AG08396 (cell line): ENCODE measurements around the gene JMJD7.

Experiments
- DNase-seq: peaks from one replicate; pipeline ENCODE4 v3.0.0; 2012; ENCODE audit warnings: low spot score, mixed read lengths

JMJD7 gene

DNA sequence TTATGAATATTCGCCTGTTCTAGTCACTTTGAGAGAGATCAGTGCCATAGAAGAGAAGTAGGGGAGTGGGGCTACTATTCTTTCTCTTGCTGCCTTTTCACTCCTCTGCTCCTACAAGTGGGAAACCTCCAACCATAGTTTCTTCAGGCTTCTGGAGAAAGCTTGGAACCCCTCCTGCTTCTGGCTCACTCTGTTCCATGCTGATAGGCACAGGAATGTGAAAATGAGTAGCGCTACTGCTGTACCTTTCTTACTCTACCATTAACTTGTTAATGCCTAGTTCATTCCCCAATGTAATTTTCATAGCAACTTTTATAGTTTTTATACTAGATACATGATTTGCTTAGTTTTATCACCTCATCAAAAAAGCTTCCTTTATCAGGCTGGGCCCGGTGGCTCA, 26.7 kb upstream of the JMJD7 start:
- no peak for DNase-seq

DNA sequence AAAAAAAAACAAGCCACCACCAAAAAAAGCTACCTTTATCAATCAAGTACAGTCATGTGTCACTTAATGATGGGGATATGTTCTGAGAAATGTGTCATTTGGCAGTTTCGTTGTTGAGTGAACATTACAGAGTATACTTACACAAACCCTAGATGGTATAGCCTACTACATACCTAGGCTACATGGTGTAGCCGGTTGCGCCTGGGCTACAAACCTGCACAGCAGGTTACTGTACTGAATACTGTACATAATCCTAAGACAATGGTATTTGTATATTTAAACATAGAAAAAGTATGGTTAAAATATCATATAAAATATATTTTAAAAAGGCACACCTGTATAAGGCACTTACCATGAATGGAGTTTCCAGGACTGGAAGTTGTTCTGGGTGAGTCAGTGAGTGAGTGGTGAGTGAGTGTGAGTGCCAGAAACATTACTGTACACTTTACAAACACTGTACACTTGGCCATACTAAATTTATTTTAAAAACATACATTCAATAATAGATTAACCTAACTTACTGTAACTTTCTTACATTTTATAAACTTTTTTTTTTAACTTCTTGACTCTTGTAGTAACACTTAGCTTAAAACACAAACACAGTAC, 25.9 kb upstream of the JMJD7 start:
- DNase-seq, result no peak

DNA sequence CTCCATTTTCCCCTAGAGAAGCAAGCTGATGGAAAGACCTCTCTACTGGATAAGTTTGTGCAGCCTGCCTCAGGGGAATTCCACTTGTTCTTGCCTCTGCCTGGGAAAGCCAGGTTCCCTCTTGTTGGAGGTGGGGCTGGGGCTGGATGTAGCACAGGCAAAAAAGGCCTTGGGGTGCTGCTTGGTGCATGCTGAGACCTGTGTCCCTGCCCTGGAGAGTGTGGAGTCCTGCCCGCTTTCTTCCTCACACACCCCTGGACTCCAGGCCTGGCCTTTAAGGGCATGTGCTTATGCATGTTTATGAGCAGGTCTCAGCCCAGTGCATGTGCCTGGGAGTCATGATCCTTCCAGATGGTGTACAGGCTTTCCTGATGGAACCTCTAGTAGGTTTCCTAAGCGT, 23.5 kb upstream of the JMJD7 start:
- DNase-seq, result no peak

DNA sequence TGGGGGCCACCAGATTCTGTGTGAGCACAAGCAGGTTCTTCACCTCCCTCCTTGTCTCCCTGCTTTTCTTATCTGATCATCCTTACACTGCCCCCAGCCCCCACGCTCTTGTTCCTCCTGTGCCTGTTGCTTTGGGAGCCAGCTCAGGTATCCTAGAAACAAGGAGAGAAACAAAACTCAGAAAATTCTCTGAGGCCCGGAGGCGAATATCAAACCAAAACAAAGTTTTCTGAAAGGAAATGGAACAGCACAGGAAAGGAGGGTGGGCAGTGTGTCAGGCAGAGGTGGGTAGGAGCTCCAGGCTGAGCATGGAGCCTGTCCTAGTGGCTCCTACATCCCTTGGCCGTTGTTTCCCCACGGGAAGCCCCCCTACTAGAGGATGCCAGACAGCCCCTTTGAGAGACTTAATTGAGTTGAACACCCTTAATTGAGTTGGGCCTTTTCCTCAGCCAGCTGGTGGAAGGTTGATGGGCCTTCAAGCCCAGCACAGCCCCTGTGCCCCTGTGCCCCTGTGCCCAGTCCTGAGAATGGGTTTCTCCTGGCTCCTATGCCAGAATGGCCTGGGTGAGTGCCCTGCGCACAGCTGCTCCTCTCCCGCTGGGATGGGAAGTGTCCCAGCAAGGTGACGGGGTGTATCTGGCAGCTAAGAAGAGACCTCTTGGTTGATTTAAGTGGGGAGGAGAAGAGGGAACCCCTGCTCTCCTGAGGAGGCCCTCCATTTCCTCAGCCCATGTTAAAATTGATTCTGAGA, 22.8 kb upstream of the JMJD7 start:
- no peak for DNase-seq

DNA sequence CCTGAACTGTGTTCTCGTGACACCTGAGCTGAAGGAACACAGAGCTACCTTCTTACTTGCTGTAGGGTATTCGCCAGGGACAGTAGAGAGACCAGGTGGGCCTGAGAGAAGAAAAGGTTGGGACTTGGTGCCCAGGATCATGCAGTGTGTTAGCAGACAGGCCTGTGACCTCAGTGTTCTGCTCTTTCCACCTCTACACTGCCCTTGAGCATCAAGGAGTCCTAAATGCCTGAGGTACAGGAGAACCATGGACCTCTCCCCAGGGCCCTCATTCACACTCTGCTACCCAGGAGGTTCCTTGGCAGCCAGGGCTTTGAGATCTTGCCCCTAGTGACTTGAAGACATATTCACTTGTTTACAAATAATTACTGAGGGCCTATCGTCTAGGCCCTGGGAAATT, 22.2 kb upstream of the JMJD7 start:
- DNase-seq, result no peak

DNA sequence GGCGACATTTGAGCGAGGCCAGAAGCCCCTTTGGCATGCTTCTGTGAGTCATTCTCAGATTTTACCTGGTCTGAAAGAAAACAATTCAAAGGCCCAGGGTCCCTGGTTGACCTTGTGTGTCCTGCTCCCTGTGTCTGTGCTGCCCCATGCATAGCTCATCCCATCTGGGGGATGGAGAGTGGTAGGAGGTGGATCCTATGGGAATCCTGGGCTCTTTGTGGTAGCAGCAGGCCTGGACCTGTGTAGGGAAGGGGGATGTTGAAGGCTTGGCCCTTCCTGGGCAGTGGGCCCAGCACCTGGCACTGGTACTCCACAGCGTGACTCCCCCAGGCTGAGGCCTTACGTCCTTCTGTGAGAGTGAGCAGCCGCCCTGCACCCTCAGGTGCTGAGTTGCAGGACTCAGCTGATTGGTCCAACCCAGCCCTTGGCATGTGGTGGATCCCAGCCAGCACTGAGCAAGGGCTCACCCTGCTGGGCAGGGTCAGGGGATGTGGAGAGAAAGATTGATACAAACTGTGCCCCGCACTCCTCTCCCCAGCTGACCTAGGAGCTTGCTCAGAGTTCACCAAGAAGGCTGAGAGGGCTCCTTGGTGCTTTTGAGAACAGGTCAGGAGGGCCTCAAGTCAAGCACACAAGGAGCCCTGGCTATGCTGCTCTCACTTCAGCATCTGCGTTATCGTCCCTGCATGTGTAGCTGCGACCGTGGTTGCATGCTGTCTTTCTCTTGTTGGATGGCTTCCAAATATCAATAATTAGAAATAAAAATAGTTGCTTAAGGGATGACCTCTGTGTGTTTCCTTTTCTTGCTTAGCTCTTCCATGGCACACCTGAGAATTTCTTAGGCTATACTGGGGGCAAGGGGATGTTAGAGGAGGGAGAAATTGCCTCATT, 21.4 kb upstream of the JMJD7 start:
- DNase-seq, result no peak

DNA sequence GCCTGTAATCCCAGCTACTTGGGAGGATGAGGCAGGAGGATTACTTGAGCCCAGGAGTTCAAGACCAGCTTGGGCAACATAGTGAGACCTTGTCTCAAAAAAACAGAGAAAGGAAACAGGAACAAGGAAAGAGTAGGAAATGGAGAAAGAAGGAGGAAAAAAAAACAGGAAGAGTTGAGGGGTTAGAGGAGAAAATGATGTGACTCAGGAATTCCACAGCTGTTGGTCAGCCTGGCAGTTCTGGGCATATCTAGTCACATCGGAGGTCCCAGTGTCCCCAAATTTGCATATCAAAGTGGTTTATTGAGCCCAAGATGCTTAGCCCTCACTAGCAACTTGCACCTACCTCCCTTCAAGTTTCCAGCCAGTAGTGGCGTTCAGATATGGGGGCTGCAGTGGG, 18.8 kb upstream of the JMJD7 start:
- no peak for DNase-seq

DNA sequence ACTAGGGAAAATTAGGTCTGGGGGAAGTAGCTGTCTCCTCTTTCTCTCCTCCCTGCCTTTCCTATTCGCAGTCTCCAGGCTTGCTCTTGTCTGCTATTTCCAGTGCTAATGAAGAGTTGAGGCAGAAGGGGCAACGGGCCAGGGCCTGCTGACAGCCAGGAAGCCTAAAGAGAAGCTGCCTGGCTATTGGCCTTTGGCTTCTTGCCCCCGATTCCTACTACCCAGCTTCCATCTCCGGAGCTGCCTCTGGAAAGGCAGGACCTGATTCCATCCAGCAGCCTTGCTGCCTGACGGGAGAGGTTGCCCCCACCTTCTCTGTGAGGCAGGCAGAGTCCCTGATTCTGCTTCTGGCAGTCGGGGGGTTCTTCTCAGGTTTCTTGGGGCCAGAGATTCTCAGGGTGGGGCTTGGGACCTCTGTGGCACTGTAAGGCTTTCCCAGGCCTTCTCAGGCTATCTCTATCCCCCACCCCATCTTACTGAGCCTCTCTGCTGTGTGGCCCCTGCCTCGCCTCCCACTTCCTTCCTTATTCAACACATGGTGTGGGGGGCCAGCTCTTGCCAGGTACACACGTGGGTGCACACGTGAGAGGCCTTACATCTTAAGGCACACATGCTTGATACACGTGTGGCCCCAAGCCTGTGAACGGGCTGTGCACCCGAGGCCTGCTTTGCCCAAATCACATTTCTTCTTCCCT, 18.2 kb upstream of the JMJD7 start:
- DNase-seq, result no peak

DNA sequence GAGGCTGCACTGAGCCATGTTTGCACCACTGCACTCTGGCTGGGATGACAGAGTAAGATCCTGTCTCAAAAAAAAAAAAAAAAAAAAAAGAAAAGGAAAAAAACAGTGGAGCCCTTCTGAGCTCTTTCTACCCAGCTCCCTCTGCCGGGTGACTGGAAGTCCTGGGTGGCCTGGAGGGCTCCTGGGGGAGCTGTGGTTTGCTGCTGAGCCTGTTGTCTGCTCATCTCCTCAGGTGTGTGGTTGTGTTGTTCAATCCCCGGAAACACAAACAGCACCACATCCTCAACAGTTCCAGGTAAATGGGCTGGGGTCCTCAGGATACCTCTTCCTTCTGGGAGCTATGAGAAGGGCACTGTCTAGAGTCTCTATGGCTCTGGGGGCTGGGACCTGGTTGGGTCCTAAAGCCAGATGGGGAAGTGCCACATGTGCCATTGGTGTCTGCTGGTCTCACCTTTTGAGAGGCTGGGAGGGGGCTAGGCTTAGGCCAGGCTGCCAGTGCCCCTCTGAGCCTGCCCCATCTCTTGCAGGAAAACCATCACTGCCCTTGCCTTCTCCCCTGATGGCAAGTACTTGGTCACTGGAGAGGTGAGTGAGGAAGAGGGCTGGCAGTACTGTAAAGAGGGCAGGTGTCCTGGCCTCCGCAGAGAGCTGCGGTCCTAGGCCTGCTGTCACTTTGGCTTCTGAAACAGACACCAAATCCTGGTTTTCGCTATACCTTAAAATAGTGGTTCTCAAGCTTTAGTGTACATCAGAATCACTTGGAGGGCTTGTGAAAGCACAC, 17.1 kb upstream of the JMJD7 start:
- DNase-seq, result no peak

DNA sequence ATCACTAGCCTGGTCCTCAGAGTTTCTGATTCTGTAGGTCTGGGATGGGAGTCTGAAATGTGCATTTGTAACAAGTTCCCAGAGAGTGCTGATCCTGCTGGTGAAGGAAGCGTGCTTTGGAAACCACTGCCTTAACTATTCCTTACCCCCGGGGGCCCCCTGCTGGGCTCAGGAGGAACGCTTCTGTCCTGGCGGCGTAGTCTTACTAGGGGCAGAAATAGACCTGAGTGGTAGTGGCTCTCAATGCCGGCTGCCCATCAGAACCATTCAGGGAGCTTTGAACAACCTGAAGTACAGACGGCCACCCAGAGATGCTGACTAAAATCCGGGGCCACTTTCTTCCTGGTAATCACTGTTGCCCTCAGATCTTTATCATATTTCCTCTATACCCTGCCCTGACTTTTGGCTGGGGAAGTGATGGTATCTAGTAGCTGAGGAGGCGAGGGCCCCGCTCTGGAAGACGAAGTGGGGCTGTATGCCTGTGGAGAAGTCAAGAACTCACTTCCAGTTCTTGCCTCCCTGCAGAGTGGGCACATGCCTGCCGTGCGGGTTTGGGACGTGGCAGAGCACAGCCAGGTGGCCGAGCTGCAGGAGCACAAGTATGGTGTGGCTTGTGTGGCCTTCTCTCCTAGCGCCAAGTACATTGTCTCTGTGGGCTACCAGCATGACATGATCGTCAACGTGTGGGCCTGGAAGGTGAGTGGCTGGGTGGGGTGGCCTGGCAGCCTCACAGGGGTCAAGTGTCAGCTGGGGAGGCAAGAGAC, 16.3 kb upstream of the JMJD7 start:
- DNase-seq, result peak; percentile 85

DNA sequence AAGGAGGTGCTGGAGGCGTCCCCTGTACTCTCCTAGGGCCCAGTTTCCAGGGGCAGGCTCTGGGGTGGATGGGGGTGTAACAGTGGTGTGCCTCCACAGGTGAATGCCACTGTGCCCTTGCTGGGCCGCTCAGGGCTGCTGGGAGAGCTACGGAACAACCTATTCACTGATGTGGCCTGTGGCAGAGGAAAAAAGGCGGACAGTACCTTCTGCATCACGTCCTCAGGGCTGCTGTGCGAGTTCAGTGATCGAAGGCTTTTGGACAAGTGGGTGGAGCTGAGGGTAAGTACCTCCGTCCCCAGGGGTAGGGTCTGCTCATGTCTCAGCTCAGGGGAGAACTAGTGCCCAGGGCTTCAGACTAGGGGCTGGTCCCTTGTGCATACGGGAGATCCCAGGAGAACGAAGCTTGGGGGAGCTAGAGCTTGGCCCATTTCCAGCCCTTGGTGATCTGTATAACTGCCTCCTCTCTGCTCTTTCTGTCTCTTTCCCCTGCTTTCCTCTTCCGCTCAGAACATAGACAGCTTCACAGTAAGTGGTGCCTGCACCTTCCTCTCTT, 15.0 kb upstream of the JMJD7 start:
- no peak for DNase-seq

DNA sequence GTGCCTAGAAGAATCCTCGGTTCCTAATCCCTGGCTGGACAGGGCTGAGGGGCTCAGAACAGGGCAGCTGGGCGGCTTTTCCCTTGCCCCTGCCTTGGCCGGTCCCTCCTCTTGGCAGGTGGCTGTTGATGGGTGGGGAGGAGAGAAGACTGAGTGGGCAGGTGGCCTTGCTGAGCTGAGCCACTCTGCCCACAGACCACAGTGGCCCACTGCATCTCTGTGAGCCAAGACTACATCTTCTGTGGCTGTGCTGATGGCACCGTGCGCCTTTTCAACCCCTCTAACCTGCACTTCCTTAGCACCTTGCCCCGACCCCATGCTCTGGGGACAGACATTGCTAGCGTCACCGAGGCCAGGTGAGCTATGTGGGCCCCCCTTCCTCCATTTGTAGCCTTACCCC, 14.5 kb upstream of the JMJD7 start:
- DNase-seq, result no peak

DNA sequence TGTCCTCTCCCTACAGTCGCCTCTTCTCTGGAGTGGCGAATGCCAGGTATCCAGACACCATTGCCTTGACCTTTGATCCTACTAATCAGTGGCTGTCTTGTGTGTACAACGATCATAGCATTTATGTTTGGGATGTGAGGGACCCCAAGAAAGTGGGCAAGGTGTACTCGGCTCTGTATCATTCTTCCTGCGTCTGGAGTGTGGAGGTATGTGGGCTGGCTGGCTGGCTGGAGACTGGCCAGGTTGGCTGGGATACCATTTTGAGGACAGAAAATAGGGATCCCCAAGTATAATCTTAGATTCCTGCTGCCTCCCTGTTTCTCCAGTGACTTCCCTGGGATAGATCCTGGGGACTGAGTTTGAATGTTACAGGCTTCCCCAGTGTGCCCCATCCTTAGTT, 13.4 kb upstream of the JMJD7 start:
- DNase-seq, result no peak

DNA sequence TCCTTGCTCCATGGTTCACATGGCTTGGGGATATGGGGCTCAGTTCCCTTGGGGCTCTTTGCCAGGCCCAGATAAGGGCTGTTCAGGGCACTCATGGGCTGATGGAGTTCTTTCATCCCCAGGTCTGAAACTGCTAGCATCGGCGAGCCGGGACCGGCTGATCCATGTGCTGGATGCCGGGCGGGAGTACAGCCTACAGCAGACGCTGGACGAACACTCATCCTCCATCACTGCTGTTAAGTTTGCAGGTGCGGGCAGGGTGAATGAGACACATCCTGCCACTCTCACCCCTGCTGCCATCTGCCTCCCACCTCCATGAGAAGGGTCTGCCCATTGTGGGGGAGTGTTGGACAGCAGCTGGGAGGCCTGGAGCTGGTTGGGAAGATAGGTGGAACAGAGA, 11.1 kb upstream of the JMJD7 start:
- no peak for DNase-seq

DNA sequence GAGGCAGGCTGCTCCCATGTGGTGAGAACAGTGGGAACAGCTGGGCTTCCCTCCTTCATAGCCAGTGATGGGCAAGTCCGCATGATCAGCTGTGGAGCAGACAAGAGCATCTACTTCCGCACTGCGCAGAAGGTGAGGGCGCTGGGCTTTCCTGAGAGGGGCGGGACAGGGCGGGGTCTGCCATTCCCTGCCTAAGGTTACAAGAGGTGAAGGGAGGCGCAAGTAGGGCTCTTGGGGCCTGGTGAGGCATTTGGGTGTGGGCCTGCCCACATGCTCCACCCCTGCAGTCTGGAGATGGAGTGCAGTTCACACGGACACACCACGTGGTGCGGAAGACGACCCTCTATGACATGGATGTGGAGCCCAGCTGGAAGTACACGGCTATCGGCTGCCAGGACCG, 10.6 kb upstream of the JMJD7 start:
- no peak for DNase-seq

DNA sequence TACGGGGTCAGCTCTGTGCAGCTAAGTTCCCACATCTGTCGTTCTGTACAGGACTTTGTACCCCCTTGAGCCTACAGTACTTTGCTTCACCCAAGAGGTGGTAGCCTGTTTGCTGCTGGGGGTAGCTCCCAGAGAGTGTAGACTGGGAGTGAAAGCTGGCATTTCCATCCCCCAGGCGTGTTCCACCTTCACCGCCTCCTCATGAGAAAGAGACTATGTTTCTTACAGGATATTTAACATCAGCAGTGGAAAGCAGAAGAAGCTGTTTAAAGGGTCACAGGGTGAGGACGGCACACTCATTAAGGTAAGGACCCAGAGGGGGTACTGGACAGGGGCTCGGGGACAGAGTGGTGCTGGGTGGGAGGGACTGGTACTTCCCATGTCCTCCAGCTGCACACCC, 10.1 kb upstream of the JMJD7 start:
- no peak for DNase-seq

DNA sequence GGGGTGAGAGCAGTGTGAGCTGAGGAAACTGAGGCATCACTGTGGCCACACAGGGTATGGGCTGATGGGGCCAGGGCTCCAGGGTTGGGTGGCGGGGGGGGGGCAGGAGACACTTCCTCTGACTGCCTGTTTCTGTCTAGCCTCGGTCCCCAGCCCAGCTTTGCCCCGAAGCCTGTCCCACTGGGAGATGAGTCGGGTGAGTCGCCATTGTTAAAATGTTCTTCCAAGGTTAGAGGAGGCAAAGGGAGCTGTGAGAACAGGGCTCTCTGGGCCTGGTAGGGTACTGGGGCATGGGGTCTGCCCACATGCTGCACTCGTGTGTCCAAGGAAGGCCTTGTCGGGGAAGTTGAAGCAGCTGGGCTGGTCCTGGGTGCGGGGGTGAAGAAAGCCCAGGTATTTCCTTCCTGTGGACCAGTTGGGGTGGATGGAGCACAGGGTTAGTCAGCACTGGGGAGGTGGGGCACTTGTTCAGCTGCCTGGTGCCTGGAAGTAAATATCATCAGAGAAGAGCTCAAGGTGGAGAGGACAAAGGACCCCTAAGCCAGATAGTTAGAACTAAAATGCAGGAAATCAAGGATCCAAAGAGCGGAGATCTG, 8.3 kb upstream of the JMJD7 start:
- DNase-seq, result no peak

DNA sequence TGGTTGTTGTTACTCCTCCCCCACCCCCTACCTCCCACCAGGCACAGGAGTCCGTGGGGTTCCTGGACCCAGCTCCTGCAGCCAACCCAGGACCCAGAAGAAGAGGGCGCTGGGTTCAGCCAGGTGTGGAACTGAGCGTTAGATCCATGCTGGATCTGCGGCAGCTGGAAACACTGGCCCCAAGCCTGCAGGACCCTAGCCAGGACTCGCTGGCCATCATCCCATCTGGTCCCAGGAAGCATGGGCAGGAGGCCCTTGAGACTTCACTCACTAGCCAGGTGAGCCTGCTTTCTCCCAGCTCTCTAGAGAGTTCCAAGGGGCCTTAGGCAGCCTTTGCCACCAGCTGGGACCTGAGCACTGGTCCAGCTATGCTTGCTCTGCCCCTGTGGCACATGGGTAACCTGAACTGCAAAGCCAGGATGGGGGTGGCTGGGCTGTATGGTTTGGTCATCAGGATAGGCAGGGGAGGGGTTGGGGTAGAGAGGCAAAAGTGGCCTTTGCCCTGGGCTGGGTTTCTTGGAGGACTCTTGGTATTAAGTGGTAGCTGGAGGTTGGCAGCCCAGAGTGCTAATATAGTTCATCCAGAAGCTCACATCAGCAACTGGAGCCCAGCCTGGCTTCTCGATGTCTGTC, 7.0 kb upstream of the JMJD7 start:
- DNase-seq, result no peak

DNA sequence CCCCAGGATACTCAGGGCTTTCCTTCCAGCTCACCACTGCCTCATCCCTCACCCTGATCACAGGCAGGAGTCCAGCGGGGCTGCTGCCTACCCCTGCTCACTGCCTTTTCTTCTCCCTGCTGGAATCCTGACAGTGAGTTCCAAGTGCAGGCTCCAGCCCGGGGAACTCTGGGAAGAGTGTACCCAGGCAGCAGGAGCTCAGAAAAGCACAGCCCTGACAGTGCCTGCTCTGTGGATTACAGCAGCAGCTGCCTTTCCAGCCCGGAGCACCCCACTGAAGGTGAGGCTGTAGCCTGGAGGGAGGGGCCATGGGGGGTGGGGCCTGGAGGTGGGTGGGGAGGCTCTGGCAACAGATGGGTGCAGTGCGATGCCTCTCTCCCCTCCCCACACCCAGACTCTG, 6.1 kb upstream of the JMJD7 start:
- no peak for DNase-seq

DNA sequence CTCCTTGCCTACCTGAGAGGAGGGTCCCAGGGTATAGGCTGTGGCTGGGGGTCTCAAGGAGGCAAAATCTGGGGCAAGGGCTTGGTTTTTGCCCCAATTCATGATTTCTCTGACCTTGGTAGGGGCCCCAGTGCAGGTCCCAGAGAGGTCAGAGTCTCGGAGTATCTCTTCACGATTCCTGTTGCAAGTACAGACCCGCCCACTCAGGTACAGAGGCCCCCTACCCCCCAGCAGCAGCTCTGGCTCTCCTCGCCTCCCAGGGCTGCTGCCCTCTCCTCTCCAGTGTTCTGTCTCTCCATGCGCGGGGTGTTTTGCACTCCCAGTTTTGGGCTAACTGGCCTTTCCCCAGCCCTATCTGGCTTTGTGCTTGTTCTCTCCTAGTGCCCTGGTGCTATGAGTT, 5.4 kb upstream of the JMJD7 start:
- DNase-seq, result no peak
